ENCODE results near the gene AP4M1. TPM values are rescaled to one million over a fixed set of nuclear protein-coding genes. Genes with fewer than 3 reads are reported as not detected.

The AP4M1 gene
- total RNA-seq, 1 donor from 2014 or later = 11.8 TPM

DNA sequence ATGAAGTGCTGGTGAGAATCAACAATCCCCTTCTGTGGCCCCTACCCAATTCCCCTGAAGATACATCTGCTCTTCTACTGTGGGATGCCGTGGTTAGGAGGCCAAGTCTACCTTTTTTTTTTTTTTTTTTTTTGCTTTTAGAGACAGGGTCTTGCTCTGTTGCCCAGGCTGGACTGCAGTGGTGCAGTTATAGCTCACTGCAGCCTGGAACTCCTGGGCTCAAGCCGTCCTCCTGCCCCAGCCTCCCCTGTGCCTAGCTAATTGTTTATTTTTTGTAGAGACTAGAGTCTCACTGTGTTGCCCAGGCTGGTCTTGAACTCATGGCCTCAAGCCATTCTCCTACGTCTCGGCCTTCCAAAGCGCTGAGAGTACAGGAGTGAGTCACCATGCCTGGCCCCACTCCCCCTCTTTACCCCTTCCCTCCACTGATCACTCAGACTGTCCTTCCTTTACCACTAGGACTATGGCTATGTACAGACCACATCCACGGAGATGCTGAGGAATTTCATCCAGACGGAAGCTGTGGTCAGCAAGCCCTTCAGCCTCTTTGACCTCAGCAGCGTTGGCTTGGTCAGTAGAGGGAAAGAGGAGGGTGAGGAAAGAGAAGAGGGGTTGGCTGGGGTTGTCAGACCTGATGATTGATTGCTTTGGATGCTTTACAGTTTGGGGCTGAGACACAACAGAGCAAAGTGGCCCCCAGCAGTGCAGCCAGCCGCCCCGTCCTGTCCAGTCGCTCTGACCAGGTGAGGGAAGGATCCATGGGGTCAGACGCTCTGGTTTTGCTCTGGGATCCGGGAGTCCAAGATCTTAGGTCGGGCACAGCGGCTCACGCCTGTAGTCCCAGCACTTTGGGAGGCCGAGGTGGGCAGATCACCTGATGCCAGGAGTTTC is 1.8 kb downstream of the AP4M1 start:
- peaks cover 65% of the 10 kb centered on the region for H3K36me3 ChIP-seq
- intact Hi-C loops (cut with micrococcal nuclease) = no loop called here
- no peak for DNase-seq

DNA sequence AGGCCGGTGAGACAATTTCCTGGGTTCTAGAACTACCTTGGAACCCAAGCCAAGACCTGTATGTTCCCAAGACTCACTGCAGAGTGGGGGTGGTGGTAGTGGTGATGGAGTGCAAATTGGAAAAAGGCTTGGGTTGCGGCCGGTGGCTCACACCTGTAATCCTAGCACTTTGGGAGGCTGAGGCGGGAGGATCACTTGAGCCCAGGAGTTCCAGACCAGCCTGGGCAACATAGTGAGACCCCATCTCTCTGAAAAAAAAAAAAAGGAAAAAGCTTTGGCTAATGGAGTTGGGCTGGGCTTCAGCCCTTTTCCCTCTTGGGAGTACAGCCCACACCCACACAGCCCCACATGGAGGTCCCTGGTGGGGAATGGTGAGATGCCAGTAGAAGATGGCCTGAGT is 4.1 kb downstream of the AP4M1 start:
- TF ChIP-seq, protein P1, sequence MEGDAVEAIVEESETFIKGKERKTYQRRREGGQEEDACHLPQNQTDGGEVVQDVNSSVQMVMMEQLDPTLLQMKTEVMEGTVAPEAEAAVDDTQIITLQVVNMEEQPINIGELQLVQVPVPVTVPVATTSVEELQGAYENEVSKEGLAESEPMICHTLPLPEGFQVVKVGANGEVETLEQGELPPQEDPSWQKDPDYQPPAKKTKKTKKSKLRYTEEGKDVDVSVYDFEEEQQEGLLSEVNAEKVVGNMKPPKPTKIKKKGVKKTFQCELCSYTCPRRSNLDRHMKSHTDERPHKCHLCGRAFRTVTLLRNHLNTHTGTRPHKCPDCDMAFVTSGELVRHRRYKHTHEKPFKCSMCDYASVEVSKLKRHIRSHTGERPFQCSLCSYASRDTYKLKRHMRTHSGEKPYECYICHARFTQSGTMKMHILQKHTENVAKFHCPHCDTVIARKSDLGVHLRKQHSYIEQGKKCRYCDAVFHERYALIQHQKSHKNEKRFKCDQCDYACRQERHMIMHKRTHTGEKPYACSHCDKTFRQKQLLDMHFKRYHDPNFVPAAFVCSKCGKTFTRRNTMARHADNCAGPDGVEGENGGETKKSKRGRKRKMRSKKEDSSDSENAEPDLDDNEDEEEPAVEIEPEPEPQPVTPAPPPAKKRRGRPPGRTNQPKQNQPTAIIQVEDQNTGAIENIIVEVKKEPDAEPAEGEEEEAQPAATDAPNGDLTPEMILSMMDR (IDR thresholded peaks at IDR 0.05; ENCODE audit: borderline replicate concordance) = no peak
- peaks cover 75% of the 10 kb centered on the region for H3K36me3 ChIP-seq
- no peaks in the 10 kb centered on the region for H3K9me3 ChIP-seq (replicated peaks)
- H3K4me1 ChIP-seq = peaks cover 18% of the 10 kb centered on the region
- H3K4me3 ChIP-seq = no peak overlapping the region
- H3K27me3 ChIP-seq (ENCODE audit: low read depth) = no peaks in the 10 kb centered on the region
- intact Hi-C loops (cut with micrococcal nuclease) = no loop called here
- no peak for DNase-seq
- no peak overlapping the region for H3K27ac ChIP-seq (replicated peaks)

More for the DNA sequence above, 1.8 kb downstream of the AP4M1 start:
- H3K27ac ChIP-seq (replicated peaks) = no peak overlapping the region
- peaks cover 37% of the 10 kb centered on the region for H3K4me1 ChIP-seq
- no peak overlapping the region for H3K4me3 ChIP-seq
- no peaks in the 10 kb centered on the region for H3K9me3 ChIP-seq (replicated peaks)
- TF ChIP-seq, protein P1 (IDR thresholded peaks at IDR 0.05; ENCODE audit: borderline replicate concordance) = no peak
- H3K27me3 ChIP-seq (ENCODE audit: low read depth) = no peaks in the 10 kb centered on the region

DNA sequence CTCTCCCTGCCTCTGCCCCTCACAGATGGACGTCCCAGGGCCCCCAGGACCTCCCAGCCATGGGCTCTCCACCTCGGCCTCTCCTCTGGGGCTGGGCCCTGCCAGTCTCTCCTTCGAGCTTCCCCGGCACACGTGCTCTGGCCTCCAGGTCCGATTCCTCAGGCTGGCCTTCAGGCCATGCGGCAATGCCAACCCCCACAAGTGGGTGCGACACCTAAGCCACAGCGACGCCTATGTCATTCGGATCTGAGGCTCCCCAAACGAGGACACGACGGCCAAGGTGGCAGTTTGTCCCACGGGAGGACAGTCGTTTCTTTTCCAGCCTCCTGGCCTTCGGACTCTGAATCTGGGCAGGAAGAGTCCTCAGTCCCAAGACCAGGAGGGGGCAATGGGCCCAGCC is 5.2 kb downstream of the AP4M1 start:
- no peak for DNase-seq
- peaks cover 10% of the 10 kb centered on the region for H3K4me1 ChIP-seq
- no peak overlapping the region for H3K4me3 ChIP-seq
- H3K27ac ChIP-seq (replicated peaks) = no peak overlapping the region
- TF ChIP-seq, protein P1 (IDR thresholded peaks at IDR 0.05; ENCODE audit: borderline replicate concordance) = no peak
- no peaks in the 10 kb centered on the region for H3K9me3 ChIP-seq (replicated peaks)
- peaks cover 86% of the 10 kb centered on the region for H3K36me3 ChIP-seq
- no peaks in the 10 kb centered on the region for H3K27me3 ChIP-seq (ENCODE audit: low read depth)
- intact Hi-C loops (cut with micrococcal nuclease) = no loop called here

DNA sequence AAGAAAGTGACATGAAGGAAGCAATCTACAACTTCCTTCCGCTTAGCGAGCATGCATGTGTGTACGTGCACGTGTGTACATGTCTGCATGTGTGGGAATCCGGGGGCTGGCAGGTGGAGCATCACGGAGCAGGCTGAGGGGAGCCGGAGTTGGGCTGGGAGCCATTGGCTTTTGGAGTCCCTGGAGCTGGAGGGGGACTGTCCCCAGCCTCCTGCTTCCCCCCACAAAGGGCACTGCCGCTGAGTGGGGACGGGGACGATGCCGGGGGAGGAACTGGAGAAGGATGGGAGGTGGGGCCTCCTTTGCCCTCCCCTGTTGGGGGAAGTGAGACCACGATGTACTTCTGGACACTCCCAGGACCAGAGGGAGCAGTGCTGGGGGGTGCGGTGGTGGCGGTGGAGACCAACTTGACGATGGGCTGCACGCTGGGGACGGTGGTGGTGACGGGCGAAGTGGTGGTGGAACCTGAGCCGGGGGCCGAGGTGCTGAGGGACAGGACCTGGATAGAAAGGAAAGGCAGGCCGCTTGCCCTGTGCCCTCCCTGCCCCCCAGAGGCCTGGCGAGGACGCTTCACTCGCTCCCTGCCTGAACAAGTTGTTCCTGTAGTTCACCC is 5.8 kb downstream of the AP4M1 start:
- TF ChIP-seq, protein P1 (IDR thresholded peaks at IDR 0.05; ENCODE audit: borderline replicate concordance) = no peak

DNA sequence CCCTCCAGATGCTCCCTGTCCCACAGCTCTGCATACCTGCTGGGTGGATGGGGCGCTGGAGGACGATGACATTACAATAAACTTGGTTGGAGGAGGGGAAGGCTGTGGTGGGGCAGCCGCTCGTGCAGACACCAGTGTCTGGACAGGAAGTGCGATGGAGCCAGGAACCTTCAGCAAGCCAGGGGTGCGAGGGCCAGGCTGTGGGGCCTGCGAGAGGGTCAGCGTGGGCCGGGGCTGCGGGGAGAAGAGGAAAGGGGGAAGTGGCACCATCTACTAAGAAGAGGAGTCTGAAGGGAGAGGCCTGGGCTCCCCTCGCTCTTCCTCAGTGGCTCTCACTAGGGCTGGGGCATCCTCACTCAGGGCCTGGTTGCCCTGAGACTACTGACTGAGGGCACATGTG is 6.4 kb downstream of the AP4M1 start:
- TF ChIP-seq, protein P1 (IDR thresholded peaks at IDR 0.05; ENCODE audit: borderline replicate concordance) = no peak
- no peak for DNase-seq
- Histone ChIP-seq H3K4me3 (no peak overlapping the region), H3K36me3 (peaks cover 96% of the 10 kb centered on the region), H3K9me3 (replicated peaks) (no peaks in the 10 kb centered on the region), H3K27ac (replicated peaks) (no peak overlapping the region), H3K4me1 (no peaks in the 10 kb centered on the region), H3K27me3 (ENCODE audit: low read depth) (no peaks in the 10 kb centered on the region)
- intact Hi-C loops (cut with micrococcal nuclease) = no loop called here

More for the DNA sequence above, 5.8 kb downstream of the AP4M1 start:
- Histone ChIP-seq H3K27ac (replicated peaks) (no peak overlapping the region), H3K4me3 (no peak overlapping the region), H3K27me3 (ENCODE audit: low read depth) (no peaks in the 10 kb centered on the region), H3K9me3 (replicated peaks) (no peaks in the 10 kb centered on the region), H3K4me1 (peaks cover 4% of the 10 kb centered on the region), H3K36me3 (peaks cover 92% of the 10 kb centered on the region)
- DNase-seq = no peak
- intact Hi-C loops (cut with micrococcal nuclease) = no loop called here
